HepG2 (cell line): Measurements from ENCODE around the gene PDS5B. TPM values are rescaled to one million over a fixed set of nuclear protein-coding genes. Genes with fewer than 3 reads are reported as not detected.

Source experiments
- ATAC-seq: fragments of 200-7000 bp; cut with Tn5 transposase; 3 replicates; pipeline ENCODE4 v1.9.1; 2020; ENCODE audit warnings: mild to moderate bottlenecking, moderate library complexity
- BruUV-seq: library from RNA; stranded (reverse); fragments of 400-500 nt; replicated peaks from 2 replicates; lab custom pipeline; 2021; lab: Mats Ljungman, UMichigan
- CTCF ChIA-PET: fragments of 300-600 bp; formaldehyde crosslinking; extraction: SDS; loops from one replicate; lab custom pipeline; 2021; ENCODE audit warnings: low total read pairs, inconsistent platforms, low intra/inter-chr PET ratio; lab: Yijun Ruan, JAX
- POLR2A ChIA-PET: fragments of 350-600 bp; sonication (Branson Sonifier 250); formaldehyde crosslinking; loops from one replicate; lab custom pipeline; 2020; ENCODE audit warnings: antibody characterized with exemption, inconsistent platforms; lab: Yijun Ruan, JAX
- DNase-seq: peaks from one replicate; pipeline ENCODE4 v3.0.0-alpha.2; 2015; ENCODE audit warnings: low spot score
- FAIRE-seq: peaks from 3 replicates; lab custom pipeline; 2011; peaks lifted over from hg19 to GRCh38; lab: Jason Lieb, UNC
- H2AFZ ChIP-seq: one replicate; pipeline ENCODE4 v1.6.1; 2011; ENCODE audit warnings: low read length, inconsistent platforms
- H3K27ac ChIP-seq: fragments of 300-600 bp; 3 replicates; pipeline ENCODE4 v1.8.0; 2011; ENCODE audit warnings: mixed run types, mild to moderate bottlenecking, mixed read lengths, low read length, inconsistent platforms; ENCODE audit not compliant: insufficient read depth; ENCODE audit errors: extremely low read length
- H3K27me3 ChIP-seq, 2 experiments: fragments of 200-600 bp in 1 of 2; 2 replicates in 1 of 2; 3 replicates in 1 of 2; pipeline versions ENCODE4 v1.6.0 to v1.8.0; 2011; ENCODE audit warnings: low read length in 2 of 2, mild to moderate bottlenecking in 2 of 2, moderate library complexity in 2 of 2, inconsistent platforms in 1 of 2; ENCODE audit not compliant: insufficient read depth in 2 of 2, control insufficient read depth in 1 of 2
- H3K36me3 ChIP-seq, 2 experiments: fragments of 200-600 bp in 1 of 2; replicated peaks in 1 of 2; 2 replicates in 1 of 2; 3 replicates in 1 of 2; pipeline versions ENCODE4 v1.5.1 to v1.8.0; 2011; ENCODE audit warnings: low read length in 2 of 2, inconsistent platforms in 1 of 2; ENCODE audit not compliant: insufficient read depth in 2 of 2, control insufficient read depth in 1 of 2
- H3K4me1 ChIP-seq: 2 replicates; pipeline ENCODE4 v1.5.1; 2012; ENCODE audit warnings: low read length, inconsistent platforms; ENCODE audit not compliant: insufficient read depth
- H3K4me2 ChIP-seq: 2 replicates; pipeline ENCODE4 v1.6.0; 2011; ENCODE audit warnings: low read depth, low read length, inconsistent platforms
- H3K4me3 ChIP-seq, 3 experiments: fragments of 200-600 bp in 1 of 3; sonication (generic), shearing (Covaris generic) in 1 of 3; replicated peaks in 1 of 3; 2 replicates each; pipeline ENCODE4 v1.5.1; 2011 to 2016; ENCODE audit warnings: low read length in 3 of 3, inconsistent platforms in 2 of 3, low read depth in 2 of 3, mild to moderate bottlenecking in 2 of 3, control low read depth in 1 of 3, mixed read lengths in 1 of 3; ENCODE audit not compliant: insufficient read depth in 1 of 3
- H3K79me2 ChIP-seq: one replicate; pipeline ENCODE4 v1.6.1; 2011; ENCODE audit warnings: low read length, inconsistent platforms; ENCODE audit not compliant: insufficient read depth
- H3K9ac ChIP-seq: 2 replicates; pipeline ENCODE4 v1.6.0; 2011; ENCODE audit warnings: mild to moderate bottlenecking, low read depth, low read length, inconsistent platforms; ENCODE audit not compliant: insufficient read depth
- H3K9me3 ChIP-seq: 2 replicates; pipeline ENCODE4 v1.5.1; 2012; ENCODE audit warnings: mild to moderate bottlenecking, low read length
- H4K20me1 ChIP-seq: 2 replicates; pipeline ENCODE4 v1.6.0; 2011; ENCODE audit warnings: inconsistent platforms, mild to moderate bottlenecking, low read length, moderate library complexity; ENCODE audit not compliant: insufficient read depth
- BHLHE40 ChIP-seq: IDR thresholded peaks from 2 replicates; pipeline ENCODE4 v1.6.1; 2011; ENCODE audit warnings: low read length, improper control_type of control experiment
- CC2D1A ChIP-seq: sonication (generic); formaldehyde crosslinking; IDR thresholded peaks from 2 replicates; pipeline ENCODE4 v1.8.1; 2023; ENCODE audit warnings: mild to moderate bottlenecking, missing genetic modification reagents
- CREM ChIP-seq, 2 experiments: sonication (generic) in 1 of 2; formaldehyde crosslinking in 1 of 2; IDR thresholded peaks; 2 replicates each; pipeline versions ENCODE4 v1.4.0 to v1.6.1; 2016 to 2020; ENCODE audit warnings: antibody characterized with exemption in 1 of 2, mild to moderate bottlenecking in 1 of 2, missing genetic modification reagents in 1 of 2
- DMAP1 ChIP-seq: IDR thresholded peaks from 2 replicates; pipeline ENCODE4 v1.6.1; 2016
- JDP2 ChIP-seq: sonication (generic); formaldehyde crosslinking; IDR thresholded peaks from 2 replicates; pipeline ENCODE4 v1.8.1; 2022; ENCODE audit warnings: missing genetic modification reagents, borderline replicate concordance
- KLF9 ChIP-seq: IDR thresholded peaks from 2 replicates; pipeline ENCODE4 v1.6.1; 2016; ENCODE audit warnings: low read depth
- MEIS1 ChIP-seq: sonication (generic); formaldehyde crosslinking; IDR thresholded peaks from 2 replicates; pipeline ENCODE4 v1.9.0; 2021; ENCODE audit warnings: mild to moderate bottlenecking, missing genetic modification reagents, moderate library complexity, borderline replicate concordance
- NAIF1 ChIP-seq: sonication (generic); formaldehyde crosslinking; IDR thresholded peaks from 2 replicates; pipeline ENCODE4 v1.5.0; 2020; ENCODE audit warnings: mild to moderate bottlenecking, missing genetic modification reagents, borderline replicate concordance
- SNRNP70 ChIP-seq: fragments of 200-400 bp; formaldehyde crosslinking; IDR thresholded peaks from 2 replicates; pipeline ENCODE4 v1.6.1; 2017; ENCODE audit warnings: mild to moderate bottlenecking, low read depth, low read length, moderate library complexity
- SRY ChIP-seq: sonication (generic); formaldehyde crosslinking; IDR thresholded peaks from 2 replicates; pipeline ENCODE4 v1.8.0; 2022; ENCODE audit warnings: mild to moderate bottlenecking, missing genetic modification reagents
- TBL1XR1 ChIP-seq: fragments of 150-350 bp; IDR thresholded peaks from 2 replicates; pipeline ENCODE4 v1.6.1; 2014; ENCODE audit warnings: borderline replicate concordance, low read length; ENCODE audit not compliant: partially characterized antibody
- TBP ChIP-seq: sonication (generic); formaldehyde crosslinking; IDR thresholded peaks from 2 replicates; pipeline ENCODE4 v1.5.0; 2020; ENCODE audit warnings: missing genetic modification reagents
- ZNF329 ChIP-seq: sonication (generic); formaldehyde crosslinking; IDR thresholded peaks from 2 replicates; pipeline ENCODE4 v1.9.0; 2021; ENCODE audit warnings: low read depth, mild to moderate bottlenecking, missing genetic modification reagents
- ZNF333 ChIP-seq: sonication (generic); formaldehyde crosslinking; IDR thresholded peaks from 2 replicates; pipeline ENCODE4 v1.4.0; 2020; ENCODE audit warnings: mild to moderate bottlenecking, missing genetic modification reagents, borderline replicate concordance
- ZNF768 ChIP-seq: sonication (generic); formaldehyde crosslinking; IDR thresholded peaks from 2 replicates; pipeline ENCODE4 v1.4.0; 2020; ENCODE audit warnings: missing genetic modification reagents
- WGBS: methylation state at CpG from one replicate; pipeline ENCODE4 v1.1.6; 2017; ENCODE audit warnings: low lambda C conversion rate; 5-methylcytosine and 5-hydroxymethylcytosine counted together
- in situ Hi-C: cut with HindIII; loops from 2 replicates; pipeline ENCODE4 v1.10.0; 2017; ENCODE audit warnings: low pct_unique_long_range_greater_than_20kb; ENCODE audit not compliant: extremely low pct_ligation_motif_present
- intact Hi-C: fragments of 100-400 bp; cut with micrococcal nuclease; formaldehyde crosslinking; loops from one replicate; pipeline ENCODE4 v1.10.0; 2022; ENCODE audit not compliant: unreplicated experiment
- polyA plus RNA-seq, 8 experiments: library from polyadenylated mRNA; depleted of rRNA in 3 of 8; stranded (reverse) in 7 of 8; unstranded in 1 of 8; fragments of >200 nt; fragmentation: Illumina TruSeq in 4 of 8; extraction: Trizol in 4 of 8; gene quantifications; 2 replicates each; pipeline versions ENCODE4 v1.2.1 to v1.2.3, GENCODE V29; 2011 to 2016; ENCODE audit warnings: low read depth in 4 of 8, missing spikeins in 1 of 8, mixed read lengths in 1 of 8; ENCODE audit not compliant: insufficient read depth in 1 of 8
- total RNA-seq, 5 experiments: library from RNA; depleted of rRNA; stranded (reverse); fragments of >200 nt; fragmentation: Illumina TruSeq; extraction: Trizol; gene quantifications; 2 replicates each; pipeline ENCODE4 v1.2.3, GENCODE V29; 2016; ENCODE audit warnings: low read depth in 1 of 5
- TF ChIP-seq, protein P1 (sequence below): sonication (generic); formaldehyde crosslinking; IDR thresholded peaks from 2 replicates; pipeline ENCODE4 v1.4.0; 2020; ENCODE audit warnings: missing genetic modification reagents
- TF ChIP-seq, protein P2 (sequence below): sonication (generic); formaldehyde crosslinking; IDR thresholded peaks from 2 replicates; pipeline ENCODE4 v1.4.0; 2020; ENCODE audit warnings: mild to moderate bottlenecking, missing genetic modification reagents

PDS5B gene
- total and polyA plus RNA-seq, 2 of the 13 experiments (the other 11 are each of a cell fraction or from before 2014, with no cell fraction given), result 5.8 to 24.6 TPM

GRCh38 chr13:32796754-32797153 lies 210.5 kb downstream of the PDS5B start:
- H2AFZ ChIP-seq, result no peak overlapping the region
- ATAC-seq (peak; percentile 38; the same call in 2 of the 3 replicates), DNase-seq (no peak)
- no peaks in the 10 kb centered on the region for H3K79me2 ChIP-seq
- no peak overlapping the region for H3K4me2 ChIP-seq
- H3K4me1 ChIP-seq, result peaks cover 5% of the 10 kb centered on the region
- no peaks in the 10 kb centered on the region for H3K36me3 ChIP-seq
- no TSS peak for BruUV-seq
- no peak overlapping the region for H3K27ac ChIP-seq
- CTCF ChIA-PET, result no interaction called here
- TF ChIP-seq ZNF333 (CRISPR knock-in tag) (no peak), BHLHE40 (no peak), CC2D1A (CRISPR knock-in tag) (no peak), SRY (CRISPR knock-in tag) (no peak), TBP (no peak), JDP2 (CRISPR knock-in tag) (no peak), ZNF329 (CRISPR knock-in tag) (no peak), KLF9 (CRISPR knock-in tag) (no peak), ZNF768 (CRISPR knock-in tag) (no peak), CREM (IDR thresholded peaks at IDR 0.05) (no peak), CREM (CRISPR knock-in tag; IDR thresholded peaks at IDR 0.05) (no peak), SNRNP70 (no peak), DMAP1 (CRISPR knock-in tag) (no peak), TBL1XR1 (no peak), NAIF1 (no peak), MEIS1 (CRISPR knock-in tag) (no peak)
- TF ChIP-seq, protein P1, sequence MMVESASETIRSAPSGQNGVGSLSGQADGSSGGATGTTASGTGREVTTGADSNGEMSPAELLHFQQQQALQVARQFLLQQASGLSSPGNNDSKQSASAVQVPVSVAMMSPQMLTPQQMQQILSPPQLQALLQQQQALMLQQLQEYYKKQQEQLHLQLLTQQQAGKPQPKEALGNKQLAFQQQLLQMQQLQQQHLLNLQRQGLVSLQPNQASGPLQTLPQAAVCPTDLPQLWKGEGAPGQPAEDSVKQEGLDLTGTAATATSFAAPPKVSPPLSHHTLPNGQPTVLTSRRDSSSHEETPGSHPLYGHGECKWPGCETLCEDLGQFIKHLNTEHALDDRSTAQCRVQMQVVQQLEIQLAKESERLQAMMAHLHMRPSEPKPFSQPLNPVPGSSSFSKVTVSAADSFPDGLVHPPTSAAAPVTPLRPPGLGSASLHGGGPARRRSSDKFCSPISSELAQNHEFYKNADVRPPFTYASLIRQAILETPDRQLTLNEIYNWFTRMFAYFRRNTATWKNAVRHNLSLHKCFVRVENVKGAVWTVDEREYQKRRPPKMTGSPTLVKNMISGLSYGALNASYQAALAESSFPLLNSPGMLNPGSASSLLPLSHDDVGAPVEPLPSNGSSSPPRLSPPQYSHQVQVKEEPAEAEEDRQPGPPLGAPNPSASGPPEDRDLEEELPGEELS (CRISPR knock-in tag), result no peak
- TF ChIP-seq, protein P2, sequence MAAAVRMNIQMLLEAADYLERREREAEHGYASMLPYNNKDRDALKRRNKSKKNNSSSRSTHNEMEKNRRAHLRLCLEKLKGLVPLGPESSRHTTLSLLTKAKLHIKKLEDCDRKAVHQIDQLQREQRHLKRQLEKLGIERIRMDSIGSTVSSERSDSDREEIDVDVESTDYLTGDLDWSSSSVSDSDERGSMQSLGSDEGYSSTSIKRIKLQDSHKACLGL (CRISPR knock-in tag), result no peak
- TF ChIP-seq, all 625 proteins: peak for 0
- POLR2A ChIA-PET, result no interaction called here
- Histone ChIP-seq H3K4me3 (no peak overlapping the region), H3K27me3 (peaks cover 0 to 13% of the 10 kb centered on the region in 2 experiments; a peak in 2 of 5 replicates), H3K9ac (no peak overlapping the region), H4K20me1 (no peaks in the 10 kb centered on the region), H3K9me3 (no peaks in the 10 kb centered on the region)
- intact Hi-C loops (no loop called here), in situ Hi-C loops (no loop called here)
- 43% methylated on average over 1 of the region's 1 CpG for WGBS
- FAIRE-seq, result no peak
